Bronchial epithelial cell (primary cell): ENCODE data around the gene DPP6. TPM values are rescaled to one million over a fixed set of nuclear protein-coding genes. Genes with fewer than 3 reads are reported as not detected.

Source experiments
- DNase-seq: peaks from one replicate; pipeline ENCODE4 v3.0.0-alpha.2; 2010; ENCODE audit warnings: low read depth
- FAIRE-seq: peaks from 2 replicates; lab custom pipeline; 2011; peaks lifted over from hg19 to GRCh38; lab: Jason Lieb, UNC
- H3K27me3 ChIP-seq: 2 replicates; pipeline ENCODE4 v1.5.1; 2011; ENCODE audit warnings: low read length; ENCODE audit not compliant: control insufficient read depth, insufficient read depth
- H3K36me3 ChIP-seq: 2 replicates; pipeline ENCODE4 v1.5.1; 2011; ENCODE audit warnings: low read length; ENCODE audit not compliant: control insufficient read depth, insufficient read depth
- H3K4me3 ChIP-seq: 2 replicates; pipeline ENCODE4 v1.5.1; 2011; ENCODE audit warnings: mild to moderate bottlenecking, low read depth, low read length, control low read depth
- total RNA-seq: library from RNA; depleted of rRNA; stranded (reverse); fragments of >200 nt; gene quantifications from 2 replicates; pipeline ENCODE4 v1.2.1, GENCODE V29; 2014
- TF ChIP-seq, protein P1 (sequence below): IDR thresholded peaks from 2 replicates; pipeline ENCODE4 v1.5.1; 2011; ENCODE audit warnings: mild to moderate bottlenecking, moderate library complexity, low read length, control low read depth, inconsistent platforms; ENCODE audit not compliant: insufficient read depth, severe bottlenecking

DPP6 gene
- total RNA-seq, 1 donor from 2014 or later: not detected

DNA sequence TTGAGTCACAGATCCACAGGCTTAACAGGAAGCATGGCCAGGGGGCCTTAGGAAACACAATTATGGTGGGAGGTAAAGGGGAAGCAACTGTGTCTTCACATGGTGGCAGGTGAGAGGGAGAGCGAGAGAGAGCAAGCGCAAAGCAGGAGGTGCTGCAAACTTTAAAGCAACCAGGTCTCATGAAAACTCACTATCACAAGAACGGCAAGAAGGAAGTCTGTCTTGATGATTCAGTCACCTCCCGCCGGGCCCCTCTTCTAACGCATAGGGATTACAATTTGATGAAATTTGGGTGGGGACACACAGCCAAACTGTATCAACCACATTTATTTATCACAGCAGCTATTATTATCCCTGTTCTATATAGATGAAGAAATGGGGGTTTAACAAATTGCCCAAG lies 201.6 kb downstream of the DPP6 start:
- TF ChIP-seq, protein P1, sequence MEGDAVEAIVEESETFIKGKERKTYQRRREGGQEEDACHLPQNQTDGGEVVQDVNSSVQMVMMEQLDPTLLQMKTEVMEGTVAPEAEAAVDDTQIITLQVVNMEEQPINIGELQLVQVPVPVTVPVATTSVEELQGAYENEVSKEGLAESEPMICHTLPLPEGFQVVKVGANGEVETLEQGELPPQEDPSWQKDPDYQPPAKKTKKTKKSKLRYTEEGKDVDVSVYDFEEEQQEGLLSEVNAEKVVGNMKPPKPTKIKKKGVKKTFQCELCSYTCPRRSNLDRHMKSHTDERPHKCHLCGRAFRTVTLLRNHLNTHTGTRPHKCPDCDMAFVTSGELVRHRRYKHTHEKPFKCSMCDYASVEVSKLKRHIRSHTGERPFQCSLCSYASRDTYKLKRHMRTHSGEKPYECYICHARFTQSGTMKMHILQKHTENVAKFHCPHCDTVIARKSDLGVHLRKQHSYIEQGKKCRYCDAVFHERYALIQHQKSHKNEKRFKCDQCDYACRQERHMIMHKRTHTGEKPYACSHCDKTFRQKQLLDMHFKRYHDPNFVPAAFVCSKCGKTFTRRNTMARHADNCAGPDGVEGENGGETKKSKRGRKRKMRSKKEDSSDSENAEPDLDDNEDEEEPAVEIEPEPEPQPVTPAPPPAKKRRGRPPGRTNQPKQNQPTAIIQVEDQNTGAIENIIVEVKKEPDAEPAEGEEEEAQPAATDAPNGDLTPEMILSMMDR: no peak
- H3K36me3 ChIP-seq: no peaks in the 10 kb centered on the region
- H3K4me3 ChIP-seq: no peak overlapping the region
- FAIRE-seq: no peak
- no peaks in the 10 kb centered on the region for H3K27me3 ChIP-seq
- DNase-seq: no peak

DNA sequence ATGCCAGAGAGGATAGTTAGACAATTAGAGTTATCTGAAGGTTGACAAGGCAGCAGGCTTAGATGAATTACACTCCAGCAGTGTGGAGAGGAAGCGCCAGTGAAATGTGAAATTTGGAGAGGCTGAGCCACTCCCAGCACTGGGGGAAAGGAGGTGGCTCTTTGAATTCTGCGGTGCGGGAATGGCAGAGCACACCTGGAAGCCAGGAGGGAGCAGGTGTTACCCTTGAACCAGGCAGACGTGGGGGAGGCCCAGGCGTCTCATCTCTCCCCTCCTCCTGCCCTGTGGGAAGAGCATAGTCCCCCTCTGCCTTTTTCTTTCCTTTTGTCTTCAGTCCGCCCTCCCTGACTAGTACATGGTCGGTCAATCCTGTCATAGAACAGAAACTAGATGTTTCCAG lies 203.1 kb downstream of the DPP6 start:
- TF ChIP-seq, protein P1: no peak
- H3K27me3 ChIP-seq: no peaks in the 10 kb centered on the region
- no peak for DNase-seq
- FAIRE-seq: no peak
- no peaks in the 10 kb centered on the region for H3K36me3 ChIP-seq
- no peak overlapping the region for H3K4me3 ChIP-seq

DNA sequence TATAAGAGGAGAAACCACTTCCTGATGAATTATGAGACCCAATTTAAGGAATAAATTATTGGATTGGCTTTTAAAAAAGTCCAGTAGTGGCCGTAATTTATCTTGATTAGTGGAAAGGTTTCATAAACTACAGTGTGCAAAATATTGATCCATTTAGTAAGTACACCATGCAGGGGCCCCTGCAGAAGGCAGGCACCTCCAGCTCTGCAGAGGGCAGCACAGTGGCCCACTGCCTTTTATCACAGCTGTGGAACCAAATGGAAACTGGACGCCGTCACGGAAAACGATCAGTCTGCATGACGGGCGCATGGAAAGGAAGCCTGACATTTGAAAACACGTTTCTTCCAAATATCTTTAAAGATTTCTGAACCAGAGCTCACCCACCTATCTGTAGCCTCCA lies 204.0 kb downstream of the DPP6 start:
- DNase-seq (no peak), FAIRE-seq (no peak)
- no peaks in the 10 kb centered on the region for H3K27me3 ChIP-seq
- TF ChIP-seq, protein P1: no peak
- H3K36me3 ChIP-seq: no peaks in the 10 kb centered on the region
- H3K4me3 ChIP-seq: no peak overlapping the region

DNA sequence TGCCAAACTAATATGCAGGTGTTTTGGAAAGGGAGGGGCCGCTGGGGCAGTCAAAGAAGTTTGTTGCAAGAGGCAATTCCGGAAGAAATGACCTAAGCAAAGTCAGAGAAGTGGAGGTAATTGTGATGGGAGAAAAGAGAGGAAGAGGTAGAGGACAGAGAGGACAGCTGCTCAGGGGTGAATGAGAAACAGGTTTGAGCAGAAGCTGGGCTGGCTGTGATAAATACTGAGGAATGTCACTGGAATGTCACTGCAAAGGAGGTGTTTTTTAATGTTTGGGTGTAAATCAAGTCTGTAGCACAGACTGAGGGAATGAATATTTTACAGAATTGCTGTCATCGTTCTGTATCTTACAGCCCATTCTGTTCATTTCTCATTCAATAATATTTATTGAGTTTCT lies 207.2 kb downstream of the DPP6 start:
- Histone ChIP-seq H3K4me3 (no peak overlapping the region), H3K27me3 (no peaks in the 10 kb centered on the region), H3K36me3 (no peaks in the 10 kb centered on the region)
- TF ChIP-seq, protein P1: no peak
- no peak for FAIRE-seq
- no peak for DNase-seq

DNA sequence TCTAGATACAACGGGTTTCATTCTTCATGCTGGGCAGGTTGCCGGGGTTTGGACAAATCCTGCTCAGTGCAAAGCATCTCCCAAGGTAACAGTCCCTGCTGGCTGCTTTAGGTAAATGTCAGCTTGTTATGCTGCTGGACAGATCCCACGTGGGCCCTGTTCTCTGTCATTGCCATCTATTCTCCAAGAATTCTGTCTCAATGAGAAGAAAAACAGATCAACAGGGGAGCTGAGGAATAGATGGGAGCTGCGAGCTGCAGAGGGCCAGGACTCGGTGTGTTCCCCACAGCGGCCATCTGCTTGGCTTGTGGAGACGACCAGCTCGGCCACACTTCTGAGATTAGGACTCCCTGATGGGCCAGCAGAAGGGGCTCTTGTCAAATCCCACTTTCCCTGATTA lies 235.2 kb downstream of the DPP6 start:
- DNase-seq (no peak), FAIRE-seq (no peak)
- TF ChIP-seq, protein P1: no peak
- Histone ChIP-seq H3K27me3 (no peaks in the 10 kb centered on the region), H3K36me3 (no peaks in the 10 kb centered on the region), H3K4me3 (no peak overlapping the region)

DNA sequence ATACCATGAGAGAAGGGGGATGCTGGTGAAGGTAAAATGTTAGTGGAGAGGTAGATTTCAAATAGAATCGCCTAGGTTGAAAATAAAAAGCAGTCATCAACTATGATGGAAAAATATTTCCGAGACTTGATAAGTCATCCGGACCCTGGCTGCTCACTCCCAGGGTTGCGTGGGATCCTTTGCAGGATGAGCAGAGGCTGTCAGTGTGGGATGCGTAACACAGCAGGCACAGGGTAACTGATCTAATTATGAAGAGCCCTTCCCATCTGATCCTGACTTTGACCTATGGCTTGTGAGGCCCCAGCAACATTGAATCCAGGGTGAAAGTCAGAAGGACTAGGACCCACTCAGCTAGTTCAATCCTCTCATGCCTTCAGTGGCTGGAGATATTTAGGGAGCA lies 236.9 kb downstream of the DPP6 start:
- TF ChIP-seq, protein P1: no peak
- Histone ChIP-seq H3K4me3 (no peak overlapping the region), H3K27me3 (no peaks in the 10 kb centered on the region), H3K36me3 (no peaks in the 10 kb centered on the region)
- DNase-seq (no peak), FAIRE-seq (no peak)
